Measurements from ENCODE around the gene MBOAT2.

Gene MBOAT2

DNA sequence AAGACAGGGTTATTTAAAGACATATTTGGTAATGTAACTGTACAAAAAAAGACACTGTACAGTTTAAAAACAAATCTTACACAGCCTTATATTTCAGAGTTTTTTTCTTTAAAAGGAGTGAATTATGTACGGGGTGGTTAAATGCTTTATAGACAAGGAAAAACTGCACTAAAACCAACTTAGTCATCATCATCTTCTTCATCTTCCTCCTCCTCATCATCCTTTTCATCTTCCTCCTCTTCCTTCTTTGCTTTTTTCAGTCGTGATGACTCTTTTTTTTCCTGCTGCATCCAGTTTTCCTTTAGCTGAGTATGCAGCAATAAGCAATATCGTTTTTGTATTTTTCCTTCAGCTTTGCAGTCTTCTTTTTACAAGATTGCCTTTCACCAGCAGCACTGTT, 14.6 kb upstream of the MBOAT2 start:
- H3K9ac ChIP-seq (ENCODE audit: low read length): peak overlapping the region; percentile 76
- H3K9me3 ChIP-seq (ENCODE audit: control insufficient read depth, low read length): no peaks in the 10 kb centered on the region
- no peaks in the 10 kb centered on the region for H3K27me3 ChIP-seq (ENCODE audit: control insufficient read depth in 1 of 2, insufficient read depth in 1 of 2, low read length in 2 of 2)
- no peak overlapping the region for H2AK5ac ChIP-seq (ENCODE audit: low read length, severe bottlenecking)
- no peak overlapping the region for H3K4ac ChIP-seq (ENCODE audit: low read depth in 1 of 2, low read length in 2 of 2)
- H4K91ac ChIP-seq (ENCODE audit: low read length): no peak overlapping the region
- H3K23ac ChIP-seq (ENCODE audit: low read length in 2 of 2): no peak overlapping the region
- no peak overlapping the region for H3K14ac ChIP-seq (ENCODE audit: low read length in 2 of 2)
- DNase-seq: no peak
- H3K18ac ChIP-seq (ENCODE audit: low read depth in 1 of 2, low read length in 2 of 2): no peak overlapping the region
- 92% methylated on average over 3 of the region's 3 CpGs for WGBS
- peak overlapping the region in 1 of 2 experiments; percentile 56 for H3K4me3 ChIP-seq (ENCODE audit: insufficient read depth in 1 of 2, low read depth in 1 of 2, low read length in 2 of 2)
- no peak overlapping the region for H4K8ac ChIP-seq (ENCODE audit: low read length)
- H3K79me1 ChIP-seq (replicated peaks; ENCODE audit: low read length, poor library complexity, severe bottlenecking): no peaks in the 10 kb centered on the region
- no peak overlapping the region for H2AFZ ChIP-seq (ENCODE audit: low read depth, low read length)
- H2BK15ac ChIP-seq (ENCODE audit: low read depth, poor library complexity, severe bottlenecking): no peak overlapping the region
- H2BK12ac ChIP-seq (ENCODE audit: low read length in 2 of 2): no peak overlapping the region
- H3K27ac ChIP-seq (ENCODE audit: low read length, poor library complexity, severe bottlenecking): no peak overlapping the region
- no peaks in the 10 kb centered on the region for H3K36me3 ChIP-seq (ENCODE audit: control insufficient read depth in 1 of 2, insufficient read depth in 2 of 2, low read depth in 1 of 2, low read length in 2 of 2)
- no peak overlapping the region for H2BK120ac ChIP-seq (ENCODE audit: low read depth, low read length)
- H3K4me2 ChIP-seq (ENCODE audit: low read length, poor library complexity, severe bottlenecking): no peak overlapping the region
- no peaks in the 10 kb centered on the region for H3K4me1 ChIP-seq (ENCODE audit: control insufficient read depth, insufficient read depth, low read depth, low read length)
- no peak overlapping the region for H2BK5ac ChIP-seq (ENCODE audit: low read depth, low read length, poor library complexity, severe bottlenecking)

DNA sequence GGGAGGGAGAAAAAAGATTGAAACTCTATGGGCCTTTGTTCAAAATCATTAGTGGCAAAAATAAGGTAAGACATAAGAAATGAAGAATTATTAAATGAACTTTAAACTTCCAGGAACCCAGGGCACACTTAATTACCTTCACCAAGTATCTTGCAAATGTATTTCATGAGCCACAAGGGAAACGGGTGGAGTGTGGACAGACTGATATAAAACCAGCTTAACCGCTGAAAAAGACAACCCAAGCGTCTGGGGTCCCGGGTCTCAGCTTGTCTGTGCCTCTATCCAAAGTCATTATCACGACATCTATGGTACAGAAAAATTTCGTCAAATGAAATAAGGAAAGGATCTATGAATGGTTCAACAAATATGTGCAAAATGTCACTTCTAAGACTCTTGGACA, 13.9 kb upstream of the MBOAT2 start:
- no peaks in the 10 kb centered on the region for H3K4me1 ChIP-seq (ENCODE audit: control insufficient read depth, insufficient read depth, low read depth, low read length)
- H3K9ac ChIP-seq (ENCODE audit: low read length): no peak overlapping the region
- H2BK15ac ChIP-seq (ENCODE audit: low read depth, poor library complexity, severe bottlenecking): no peak overlapping the region
- H3K14ac ChIP-seq (ENCODE audit: low read length in 2 of 2): no peak overlapping the region
- H4K8ac ChIP-seq (ENCODE audit: low read length): no peak overlapping the region
- WGBS: 93% methylated on average over 4 of the region's 6 CpGs
- H2AK5ac ChIP-seq (ENCODE audit: low read length, severe bottlenecking): no peak overlapping the region
- no peaks in the 10 kb centered on the region for H3K36me3 ChIP-seq (ENCODE audit: control insufficient read depth in 1 of 2, insufficient read depth in 2 of 2, low read depth in 1 of 2, low read length in 2 of 2)
- no peak overlapping the region for H2BK12ac ChIP-seq (ENCODE audit: low read length in 2 of 2)
- no peak overlapping the region for H3K27ac ChIP-seq (ENCODE audit: low read length, poor library complexity, severe bottlenecking)
- DNase-seq: no peak
- no peaks in the 10 kb centered on the region for H3K27me3 ChIP-seq (ENCODE audit: control insufficient read depth in 1 of 2, insufficient read depth in 1 of 2, low read length in 2 of 2)
- no peak overlapping the region for H3K4me2 ChIP-seq (ENCODE audit: low read length, poor library complexity, severe bottlenecking)
- no peaks in the 10 kb centered on the region for H3K79me1 ChIP-seq (replicated peaks; ENCODE audit: low read length, poor library complexity, severe bottlenecking)
- H3K4me3 ChIP-seq (ENCODE audit: insufficient read depth in 1 of 2, low read depth in 1 of 2, low read length in 2 of 2): no peak overlapping the region
- H3K9me3 ChIP-seq (ENCODE audit: control insufficient read depth, low read length): no peaks in the 10 kb centered on the region
- no peak overlapping the region for H2BK120ac ChIP-seq (ENCODE audit: low read depth, low read length)
- H3K4ac ChIP-seq (ENCODE audit: low read depth in 1 of 2, low read length in 2 of 2): no peak overlapping the region
- H2AFZ ChIP-seq (ENCODE audit: low read depth, low read length): no peak overlapping the region
- H4K91ac ChIP-seq (ENCODE audit: low read length): no peak overlapping the region
- H3K18ac ChIP-seq (ENCODE audit: low read depth in 1 of 2, low read length in 2 of 2): no peak overlapping the region
- no peak overlapping the region for H2BK5ac ChIP-seq (ENCODE audit: low read depth, low read length, poor library complexity, severe bottlenecking)
- no peak overlapping the region for H3K23ac ChIP-seq (ENCODE audit: low read length in 2 of 2)

DNA sequence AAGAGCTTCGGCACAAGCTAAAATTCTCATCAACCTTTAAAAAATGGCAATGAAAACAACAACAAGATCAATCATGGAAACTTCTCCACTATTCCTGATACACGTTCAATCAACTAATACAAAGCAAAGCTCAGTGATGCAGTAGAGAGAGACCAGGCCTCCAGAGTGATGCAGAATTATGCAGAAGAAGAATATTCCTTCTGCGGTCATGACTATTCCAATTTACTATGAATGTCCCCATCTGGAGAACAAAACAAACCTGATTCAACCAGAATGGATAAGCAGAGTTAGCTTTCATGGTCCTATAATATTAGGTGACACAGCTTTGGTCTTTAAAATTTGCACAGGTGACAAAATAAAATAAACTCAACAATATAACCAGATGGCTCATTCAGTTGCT, 12.5 kb upstream of the MBOAT2 start:
- Histone ChIP-seq H3K23ac (ENCODE audit: low read length in 2 of 2) (no peak overlapping the region), H2BK15ac (ENCODE audit: low read depth, poor library complexity, severe bottlenecking) (no peak overlapping the region), H3K9ac (ENCODE audit: low read length) (no peak overlapping the region), H3K4me3 (ENCODE audit: insufficient read depth in 1 of 2, low read depth in 1 of 2, low read length in 2 of 2) (no peak overlapping the region), H2BK12ac (ENCODE audit: low read length in 2 of 2) (no peak overlapping the region), H3K14ac (ENCODE audit: low read length in 2 of 2) (no peak overlapping the region), H3K27ac (ENCODE audit: low read length, poor library complexity, severe bottlenecking) (no peak overlapping the region), H3K79me1 (replicated peaks; ENCODE audit: low read length, poor library complexity, severe bottlenecking) (no peaks in the 10 kb centered on the region), H3K27me3 (ENCODE audit: control insufficient read depth in 1 of 2, insufficient read depth in 1 of 2, low read length in 2 of 2) (no peaks in the 10 kb centered on the region), H4K91ac (ENCODE audit: low read length) (no peak overlapping the region), H2BK5ac (ENCODE audit: low read depth, low read length, poor library complexity, severe bottlenecking) (no peak overlapping the region), H3K4me1 (ENCODE audit: control insufficient read depth, insufficient read depth, low read depth, low read length) (no peaks in the 10 kb centered on the region), H2AK5ac (ENCODE audit: low read length, severe bottlenecking) (no peak overlapping the region), H3K18ac (ENCODE audit: low read depth in 1 of 2, low read length in 2 of 2) (no peak overlapping the region), H3K36me3 (ENCODE audit: control insufficient read depth in 1 of 2, insufficient read depth in 2 of 2, low read depth in 1 of 2, low read length in 2 of 2) (no peaks in the 10 kb centered on the region), H4K8ac (ENCODE audit: low read length) (no peak overlapping the region), H3K4me2 (ENCODE audit: low read length, poor library complexity, severe bottlenecking) (no peak overlapping the region), H2AFZ (ENCODE audit: low read depth, low read length) (no peak overlapping the region), H3K9me3 (ENCODE audit: control insufficient read depth, low read length) (no peaks in the 10 kb centered on the region), H3K4ac (ENCODE audit: low read depth in 1 of 2, low read length in 2 of 2) (no peak overlapping the region), H2BK120ac (ENCODE audit: low read depth, low read length) (no peak overlapping the region)
- DNase-seq: no peak
- 88% methylated on average over 3 of the region's 3 CpGs for WGBS

- Histone ChIP-seq H3K4me2 (ENCODE audit: low read length, poor library complexity, severe bottlenecking) (no peak overlapping the region), H3K4me1 (ENCODE audit: control insufficient read depth, insufficient read depth, low read depth, low read length) (no peaks in the 10 kb centered on the region), H3K23ac (ENCODE audit: low read length in 2 of 2) (no peak overlapping the region), H3K9ac (ENCODE audit: low read length) (no peak overlapping the region), H4K8ac (ENCODE audit: low read length) (no peak overlapping the region), H3K18ac (ENCODE audit: low read depth in 1 of 2, low read length in 2 of 2) (no peak overlapping the region), H2AFZ (ENCODE audit: low read depth, low read length) (no peak overlapping the region), H2BK15ac (ENCODE audit: low read depth, poor library complexity, severe bottlenecking) (no peak overlapping the region), H2AK5ac (ENCODE audit: low read length, severe bottlenecking) (no peak overlapping the region), H3K27me3 (ENCODE audit: control insufficient read depth in 1 of 2, insufficient read depth in 1 of 2, low read length in 2 of 2) (no peaks in the 10 kb centered on the region), H4K91ac (ENCODE audit: low read length) (no peak overlapping the region), H3K79me1 (replicated peaks; ENCODE audit: low read length, poor library complexity, severe bottlenecking) (no peaks in the 10 kb centered on the region), H2BK12ac (ENCODE audit: low read length in 2 of 2) (no peak overlapping the region), H3K9me3 (ENCODE audit: control insufficient read depth, low read length) (no peaks in the 10 kb centered on the region), H3K36me3 (ENCODE audit: control insufficient read depth in 1 of 2, insufficient read depth in 2 of 2, low read depth in 1 of 2, low read length in 2 of 2) (no peaks in the 10 kb centered on the region), H3K4ac (ENCODE audit: low read depth in 1 of 2, low read length in 2 of 2) (no peak overlapping the region), H3K4me3 (ENCODE audit: insufficient read depth in 1 of 2, low read depth in 1 of 2, low read length in 2 of 2) (no peak overlapping the region), H2BK120ac (ENCODE audit: low read depth, low read length) (no peak overlapping the region), H3K27ac (ENCODE audit: low read length, poor library complexity, severe bottlenecking) (no peak overlapping the region), H2BK5ac (ENCODE audit: low read depth, low read length, poor library complexity, severe bottlenecking) (no peak overlapping the region), H3K14ac (ENCODE audit: low read length in 2 of 2) (no peak overlapping the region)
- 100% methylated on average over 1 of the region's 1 CpG for WGBS
- DNase-seq: no peak
Measured at GRCh38 chr2:9013403-9013802, 9.9 kb upstream of the MBOAT2 start.
